Retinal pigment epithelial cell (primary cell): Measurements from ENCODE around the gene PTPRN2.

Source experiments
- DNase-seq: peaks from one replicate; pipeline ENCODE4 v3.0.0-alpha.2; 2010; ENCODE audit warnings: low read depth
- H3K4me3 ChIP-seq: 2 replicates; pipeline ENCODE4 v1.5.1; 2011; ENCODE audit warnings: mild to moderate bottlenecking, low read length, control low read depth, moderate library complexity
- CTCF ChIP-seq: conservative IDR thresholded peaks from 2 replicates; pipeline ENCODE4 v1.5.1; 2011; ENCODE audit warnings: low read depth, low read length, control low read depth, inconsistent platforms

The PTPRN2 gene

GRCh38 chr7:158402471-158402870 lies 185.2 kb downstream of the PTPRN2 start:
- no peak for DNase-seq
- no peak overlapping the region for H3K4me3 ChIP-seq
- TF ChIP-seq CTCF, result no peak

- no peak for DNase-seq
- no peak for TF ChIP-seq CTCF
- no peak overlapping the region for H3K4me3 ChIP-seq
Observed at GRCh38 chr7:158401826-158402225, 185.8 kb downstream of the PTPRN2 start.

- no peak overlapping the region for H3K4me3 ChIP-seq
- no peak for TF ChIP-seq CTCF
Observed at GRCh38 chr7:158401295-158401694, 186.3 kb downstream of the PTPRN2 start.

GRCh38 chr7:158400601-158401225 lies 186.9 kb downstream of the PTPRN2 start:
- TF ChIP-seq CTCF, result no peak
- H3K4me3 ChIP-seq, result no peak overlapping the region

More at GRCh38 chr7:158401295-158401694, 186.3 kb downstream of the PTPRN2 start:
- DNase-seq, result no peak

GRCh38 chr7:158399762-158400161 lies 187.9 kb downstream of the PTPRN2 start:
- TF ChIP-seq CTCF, result no peak
- no peak overlapping the region for H3K4me3 ChIP-seq
- no peak for DNase-seq

More at GRCh38 chr7:158400601-158401225, 186.9 kb downstream of the PTPRN2 start:
- DNase-seq, result no peak

GRCh38 chr7:158398750-158399149 lies 188.9 kb downstream of the PTPRN2 start:
- no peak for TF ChIP-seq CTCF
- DNase-seq, result no peak
- no peak overlapping the region for H3K4me3 ChIP-seq

- no peak for TF ChIP-seq CTCF
- DNase-seq, result no peak
- H3K4me3 ChIP-seq, result no peak overlapping the region
Observed at GRCh38 chr7:158397885-158398284, 189.7 kb downstream of the PTPRN2 start.
